Testis (tissue), 3 donors: Measurements from ENCODE around the gene LEF1. TPM values are rescaled to one million over a fixed set of nuclear protein-coding genes. Genes with fewer than 3 reads are reported as not detected.

ENCODE experiments used
- DNase-seq: peaks from one replicate; pipeline ENCODE4 v3.0.0-alpha.2; 2019
- H3K27ac ChIP-seq, 2 donors: fragments of 200-600 bp; sonication (generic); one replicate each; pipeline ENCODE4 v1.5.1; 2019
- H3K27me3 ChIP-seq: fragments of 200-600 bp; sonication (generic); one replicate; pipeline ENCODE4 v1.5.1; 2019
- H3K36me3 ChIP-seq: fragments of 200-600 bp; sonication (generic); one replicate; pipeline ENCODE4 v1.5.1; 2017; ENCODE audit warnings: low read depth; ENCODE audit errors: missing control alignments
- H3K4me1 ChIP-seq: fragments of 200-600 bp; sonication (generic); one replicate; pipeline ENCODE4 v1.5.1; 2019
- H3K4me3 ChIP-seq, 2 donors: fragments of 200-600 bp; sonication (generic); one replicate each; pipeline ENCODE4 v1.5.1; 2017 to 2019
- H3K9me3 ChIP-seq: fragments of 200-600 bp; sonication (generic); one replicate; pipeline ENCODE4 v1.5.1; 2017
- POLR2A ChIP-seq: fragments of 450-650 bp; IDR thresholded peaks from one replicate; pipeline ENCODE4 v1.6.1; 2017; ENCODE audit warnings: antibody characterized with exemption, mild to moderate bottlenecking, moderate library complexity
- WGBS, 2 donors: methylation state at CpG; one replicate each; pipeline ENCODE4 v1.1.5; 2018; 5-methylcytosine and 5-hydroxymethylcytosine counted together
- intact Hi-C: fragments of 100-400 bp; cut with DNase I; formaldehyde crosslinking; loops from one replicate; pipeline ENCODE4 v1.15.1; 2023; ENCODE audit warnings: low total_unique reads
- polyA plus RNA-seq: library from polyadenylated mRNA; stranded (reverse); fragments of 350-450 nt; fragmentation: Illumina TruSeq; extraction: RNeasy Lipid Tissue Mini Kit (QIAGEN cat#74804); gene quantifications from one replicate; pipeline ENCODE4 v1.2.3, GENCODE V29; 2014; ENCODE audit warnings: low read depth, low replicate concordance; ENCODE audit not compliant: insufficient read depth
- total RNA-seq, 2 donors: library from RNA; depleted of rRNA; stranded (reverse); fragments of >200 nt; gene quantifications; one replicate each; pipeline ENCODE4 v1.2.3, GENCODE V29; 2016
- TF ChIP-seq, protein P1 (sequence below), 3 experiments: fragments of 450-650 bp in 2 of 3; fragments of 200-600 bp in 1 of 3; sonication (generic) in 1 of 3; IDR thresholded peaks; one replicate each; pipeline ENCODE4 v1.5.1; 2016 to 2019; ENCODE audit warnings: antibody characterized with exemption in 3 of 3, mild to moderate bottlenecking in 2 of 3, moderate library complexity in 1 of 3

The LEF1 gene
- total and polyA plus RNA-seq, 3 donors from 2014 or later, result 35.0 to 63.5 (median 37.1) TPM

- Histone ChIP-seq H3K27ac (no peak overlapping the region), H3K9me3 (no peaks in the 10 kb centered on the region), H3K27me3 (no peaks in the 10 kb centered on the region), H3K4me1 (no peaks in the 10 kb centered on the region), H3K36me3 (no peaks in the 10 kb centered on the region), H3K4me3 (no peak overlapping the region)
- no peak for TF ChIP-seq POLR2A
- TF ChIP-seq, protein P1, sequence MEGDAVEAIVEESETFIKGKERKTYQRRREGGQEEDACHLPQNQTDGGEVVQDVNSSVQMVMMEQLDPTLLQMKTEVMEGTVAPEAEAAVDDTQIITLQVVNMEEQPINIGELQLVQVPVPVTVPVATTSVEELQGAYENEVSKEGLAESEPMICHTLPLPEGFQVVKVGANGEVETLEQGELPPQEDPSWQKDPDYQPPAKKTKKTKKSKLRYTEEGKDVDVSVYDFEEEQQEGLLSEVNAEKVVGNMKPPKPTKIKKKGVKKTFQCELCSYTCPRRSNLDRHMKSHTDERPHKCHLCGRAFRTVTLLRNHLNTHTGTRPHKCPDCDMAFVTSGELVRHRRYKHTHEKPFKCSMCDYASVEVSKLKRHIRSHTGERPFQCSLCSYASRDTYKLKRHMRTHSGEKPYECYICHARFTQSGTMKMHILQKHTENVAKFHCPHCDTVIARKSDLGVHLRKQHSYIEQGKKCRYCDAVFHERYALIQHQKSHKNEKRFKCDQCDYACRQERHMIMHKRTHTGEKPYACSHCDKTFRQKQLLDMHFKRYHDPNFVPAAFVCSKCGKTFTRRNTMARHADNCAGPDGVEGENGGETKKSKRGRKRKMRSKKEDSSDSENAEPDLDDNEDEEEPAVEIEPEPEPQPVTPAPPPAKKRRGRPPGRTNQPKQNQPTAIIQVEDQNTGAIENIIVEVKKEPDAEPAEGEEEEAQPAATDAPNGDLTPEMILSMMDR (IDR thresholded peaks at IDR 0.05), result no peak
- no peak for DNase-seq
- WGBS, 2 donors, result 90 to 92% methylated on average over 7 of the region's 7 CpGs
- intact Hi-C loops, result no loop called here
Observed at GRCh38 chr4:108036213-108036612, 132.5 kb downstream of the LEF1 start.

GRCh38 chr4:108035691-108036090, 133.0 kb downstream of the LEF1 start:
- Histone ChIP-seq H3K4me3 (no peak overlapping the region), H3K27ac (no peak overlapping the region), H3K9me3 (no peaks in the 10 kb centered on the region), H3K4me1 (no peaks in the 10 kb centered on the region), H3K36me3 (no peaks in the 10 kb centered on the region), H3K27me3 (no peaks in the 10 kb centered on the region)
- 82 to 84% methylated on average over 6 of the region's 6 CpGs for WGBS, 2 donors
- intact Hi-C loops, result no loop called here
- no peak for DNase-seq
- TF ChIP-seq POLR2A, result no peak
- TF ChIP-seq, protein P1 (IDR thresholded peaks at IDR 0.05), result no peak

DNA sequence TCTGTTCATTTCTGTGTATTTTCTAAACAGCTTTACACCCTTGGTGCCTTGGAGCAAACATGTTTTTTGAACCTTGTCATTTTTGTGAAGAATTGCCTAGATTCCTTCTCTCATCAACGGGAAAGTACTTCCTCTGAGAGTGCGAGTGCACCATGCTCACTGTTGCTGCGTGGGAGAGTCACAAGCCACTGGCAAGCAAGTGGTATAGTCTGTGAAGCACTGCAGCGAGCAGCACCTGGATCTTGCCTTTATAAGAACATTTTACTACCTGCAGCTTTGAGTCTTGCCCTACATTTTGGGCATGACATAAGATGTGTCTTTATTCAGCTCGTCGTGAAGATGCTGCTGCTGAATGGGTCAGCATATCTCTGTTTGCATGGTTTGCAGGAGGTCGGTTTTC, 134.2 kb downstream of the LEF1 start:
- H3K9me3 ChIP-seq, result no peaks in the 10 kb centered on the region
- H3K27me3 ChIP-seq, result no peaks in the 10 kb centered on the region
- no peaks in the 10 kb centered on the region for H3K36me3 ChIP-seq
- H3K4me1 ChIP-seq, result no peaks in the 10 kb centered on the region
- no peak overlapping the region for H3K27ac ChIP-seq
- WGBS, 2 donors, result 69% methylated on average over 7 of the region's 7 CpGs
- TF ChIP-seq, protein P1 (IDR thresholded peaks at IDR 0.05), result no peak
- no peak for TF ChIP-seq POLR2A
- intact Hi-C loops, result no loop called here
- DNase-seq, result no peak
- no peak overlapping the region for H3K4me3 ChIP-seq

DNA sequence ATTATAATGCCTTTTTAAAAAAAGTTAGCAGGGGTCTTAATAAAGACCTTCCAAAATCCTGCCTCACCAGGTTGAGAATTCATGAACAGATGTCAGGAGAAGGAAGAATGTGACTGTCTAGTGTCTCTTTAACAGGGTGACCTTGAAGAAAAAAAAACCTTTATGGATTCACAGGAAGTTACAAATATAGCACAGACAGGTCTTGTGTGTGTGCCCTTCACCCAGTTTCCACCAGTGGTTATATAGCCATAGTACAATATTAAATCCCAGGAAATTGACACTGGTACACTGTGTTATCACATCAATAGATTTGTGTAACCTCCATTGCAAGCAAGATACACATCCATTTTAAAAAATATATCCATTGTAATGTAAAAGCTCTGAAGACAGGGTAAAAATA, 135.4 kb downstream of the LEF1 start:
- TF ChIP-seq, protein P1 (IDR thresholded peaks at IDR 0.05), result no peak
- no peak for TF ChIP-seq POLR2A
- DNase-seq, result no peak
- intact Hi-C loops, result no loop called here
- no peaks in the 10 kb centered on the region for H3K27me3 ChIP-seq
- H3K4me1 ChIP-seq, result no peaks in the 10 kb centered on the region
- no peaks in the 10 kb centered on the region for H3K9me3 ChIP-seq
- H3K4me3 ChIP-seq, result no peak overlapping the region
- no peak overlapping the region for H3K27ac ChIP-seq
- no peaks in the 10 kb centered on the region for H3K36me3 ChIP-seq

GRCh38 chr4:108031427-108032083, 137.2 kb downstream of the LEF1 start:
- H3K4me3 ChIP-seq, result no peak overlapping the region
- intact Hi-C loops, result no loop called here
- WGBS, 2 donors, result 90 to 97% methylated on average over 4 of the region's 4 CpGs
- no peaks in the 10 kb centered on the region for H3K9me3 ChIP-seq
- no peaks in the 10 kb centered on the region for H3K4me1 ChIP-seq
- no peak overlapping the region for H3K27ac ChIP-seq
- no peak for TF ChIP-seq POLR2A
- TF ChIP-seq, protein P1 (IDR thresholded peaks at IDR 0.05), result no peak
- H3K36me3 ChIP-seq, result no peaks in the 10 kb centered on the region
- H3K27me3 ChIP-seq, result no peaks in the 10 kb centered on the region
- DNase-seq, result no peak
